ENCODE measurements around the gene RPL38.
"Not testable (repeated sequence)": the region's sequence is repeated elsewhere in the genome, so short reads cannot be mapped to it uniquely, and the experiment has no call there.

The RPL38 gene

GRCh38 chr17:74183411-74183810 is 20.1 kb upstream of the RPL38 start:
- no peak for DNase-seq (ENCODE audit: low read depth in 1 of 2, low spot score in 1 of 2)

DNA sequence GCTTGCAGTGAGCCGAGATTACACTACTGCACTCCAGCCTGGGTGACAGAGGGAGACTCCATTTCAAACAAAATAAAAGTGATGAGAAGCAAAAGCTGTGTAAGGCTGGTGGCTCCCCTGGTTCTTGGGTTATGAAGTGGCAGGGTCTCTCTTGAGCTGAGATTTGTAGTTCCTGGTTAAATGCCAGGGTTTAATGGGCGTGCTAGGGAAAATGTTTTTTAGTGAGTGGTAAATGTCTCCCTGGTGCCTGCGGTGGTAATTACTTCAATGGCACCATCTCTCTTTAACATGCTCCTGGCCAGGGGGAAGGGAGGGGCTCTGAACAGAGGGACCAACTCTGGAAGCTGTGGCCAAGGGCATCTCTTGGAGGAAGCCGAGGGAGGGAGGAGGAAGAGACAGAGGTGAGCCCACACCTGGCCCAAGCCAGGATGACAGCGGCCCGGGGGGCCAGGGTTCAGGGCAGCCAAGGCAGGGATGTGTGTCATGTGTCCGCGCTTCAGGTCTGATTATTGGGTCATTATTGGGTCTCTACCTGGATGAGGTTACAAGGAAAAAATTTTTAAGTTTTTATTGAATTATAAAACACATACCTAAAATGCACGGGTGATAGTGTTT is 17.8 kb upstream of the RPL38 start:
- DNase-seq (ENCODE audit: low read depth in 1 of 2, low spot score in 1 of 2), result no peak

GRCh38 chr17:74186498-74186897 is 17.0 kb upstream of the RPL38 start:
- DNase-seq (ENCODE audit: low read depth in 1 of 2, low spot score in 1 of 2), result no peak

GRCh38 chr17:74187761-74188160 is 15.7 kb upstream of the RPL38 start:
- DNase-seq (ENCODE audit: low read depth in 1 of 2, low spot score in 1 of 2), result no peak

GRCh38 chr17:74188687-74189086 is 14.8 kb upstream of the RPL38 start:
- DNase-seq (ENCODE audit: low read depth in 1 of 2, low spot score in 1 of 2), result not testable (repeated sequence)

DNA sequence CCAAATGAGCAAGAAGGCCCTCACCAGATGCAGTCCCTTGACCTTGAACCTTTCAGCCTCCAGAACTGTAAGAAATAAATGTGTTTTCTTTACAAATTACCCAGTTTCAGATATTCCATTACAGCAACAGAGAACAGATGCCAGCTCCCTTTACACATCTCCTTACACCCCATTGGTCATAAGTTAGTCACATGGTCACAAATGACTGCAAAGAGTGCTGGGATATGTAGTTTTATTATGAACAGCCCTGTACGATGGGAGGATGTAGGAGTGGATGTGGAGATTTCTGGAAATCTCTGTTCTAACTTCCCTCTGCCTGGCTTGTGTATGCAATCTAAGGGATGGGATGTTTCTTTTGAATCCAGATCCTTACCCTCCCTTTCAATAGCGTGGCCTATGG is 13.3 kb upstream of the RPL38 start:
- DNase-seq (ENCODE audit: low read depth in 1 of 2, low spot score in 1 of 2), result no peak

GRCh38 chr17:74190807-74191406 is 12.6 kb upstream of the RPL38 start:
- DNase-seq (ENCODE audit: low read depth in 1 of 2, low spot score in 1 of 2), result no peak

DNA sequence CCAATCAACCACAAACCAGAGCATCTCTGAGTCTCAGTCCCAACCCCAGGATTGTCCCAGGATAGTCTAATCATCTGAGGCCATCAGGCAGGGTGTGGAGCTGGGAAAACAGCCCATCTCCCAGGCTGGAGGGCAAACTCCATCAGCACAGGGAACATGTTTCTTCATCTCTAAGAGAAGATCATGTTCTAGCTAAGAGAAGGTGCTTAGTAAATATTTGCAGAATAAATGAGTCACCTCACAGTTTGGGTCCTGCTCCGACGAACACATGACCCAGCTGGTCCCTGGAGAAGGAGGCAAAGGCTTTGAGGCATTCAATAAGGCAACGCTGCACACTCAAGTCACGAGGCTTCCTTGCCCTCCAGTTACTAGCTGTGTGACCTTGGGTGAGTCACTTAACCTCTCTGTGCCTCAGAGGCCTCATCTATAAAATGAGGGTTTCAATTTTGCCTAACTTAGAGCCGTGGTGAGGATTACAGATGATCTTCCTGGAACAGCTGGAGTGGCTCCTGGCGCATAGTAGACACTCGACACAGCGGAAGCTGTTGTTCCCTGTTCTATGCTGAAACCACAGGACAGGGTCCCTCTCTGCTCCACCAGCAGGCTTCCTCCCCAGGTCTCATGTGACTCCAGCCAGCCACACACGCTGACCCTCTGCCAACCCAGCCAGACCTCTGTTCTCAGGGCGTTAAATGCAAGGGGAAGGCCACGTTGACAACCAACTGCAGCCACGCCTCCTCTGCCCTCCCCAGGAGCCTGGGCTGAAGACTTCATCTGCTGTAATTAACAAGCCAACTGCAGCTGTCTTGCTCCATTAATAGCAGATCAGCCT is 10.3 kb upstream of the RPL38 start:
- DNase-seq (ENCODE audit: low read depth in 1 of 2, low spot score in 1 of 2), result no peak

DNA sequence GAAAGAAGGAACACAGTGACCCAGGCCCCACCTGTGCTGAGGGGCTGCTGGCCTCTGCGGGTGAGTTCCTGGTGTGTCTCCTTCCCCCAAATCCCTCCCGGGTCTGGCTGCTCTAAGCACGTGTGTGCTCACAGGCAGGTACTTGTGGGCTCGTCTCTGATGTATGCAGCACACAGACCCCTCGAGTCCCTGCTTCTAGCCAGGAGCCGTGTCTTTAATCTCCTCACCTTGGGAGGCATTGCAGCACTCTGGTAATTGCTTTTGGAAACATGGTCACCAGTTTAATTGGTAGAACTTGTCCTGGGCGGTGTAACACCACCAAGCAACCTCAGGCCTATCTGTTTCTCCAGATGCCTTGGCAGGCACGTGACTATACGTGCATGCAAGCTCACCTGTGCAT is 8.8 kb upstream of the RPL38 start:
- DNase-seq (ENCODE audit: low read depth in 1 of 2, low spot score in 1 of 2), result no peak

- no peak for DNase-seq (ENCODE audit: low read depth in 1 of 2, low spot score in 1 of 2)
These were observed 6.7 kb upstream of the RPL38 start for GRCh38 chr17:74196541-74197317.

- no peak for DNase-seq (ENCODE audit: low read depth in 1 of 2, low spot score in 1 of 2)
These were observed 5.7 kb upstream of the RPL38 start for GRCh38 chr17:74197801-74198200.

GRCh38 chr17:74198694-74199093 is 4.8 kb upstream of the RPL38 start:
- no peak for DNase-seq (ENCODE audit: low read depth in 1 of 2, low spot score in 1 of 2)

DNA sequence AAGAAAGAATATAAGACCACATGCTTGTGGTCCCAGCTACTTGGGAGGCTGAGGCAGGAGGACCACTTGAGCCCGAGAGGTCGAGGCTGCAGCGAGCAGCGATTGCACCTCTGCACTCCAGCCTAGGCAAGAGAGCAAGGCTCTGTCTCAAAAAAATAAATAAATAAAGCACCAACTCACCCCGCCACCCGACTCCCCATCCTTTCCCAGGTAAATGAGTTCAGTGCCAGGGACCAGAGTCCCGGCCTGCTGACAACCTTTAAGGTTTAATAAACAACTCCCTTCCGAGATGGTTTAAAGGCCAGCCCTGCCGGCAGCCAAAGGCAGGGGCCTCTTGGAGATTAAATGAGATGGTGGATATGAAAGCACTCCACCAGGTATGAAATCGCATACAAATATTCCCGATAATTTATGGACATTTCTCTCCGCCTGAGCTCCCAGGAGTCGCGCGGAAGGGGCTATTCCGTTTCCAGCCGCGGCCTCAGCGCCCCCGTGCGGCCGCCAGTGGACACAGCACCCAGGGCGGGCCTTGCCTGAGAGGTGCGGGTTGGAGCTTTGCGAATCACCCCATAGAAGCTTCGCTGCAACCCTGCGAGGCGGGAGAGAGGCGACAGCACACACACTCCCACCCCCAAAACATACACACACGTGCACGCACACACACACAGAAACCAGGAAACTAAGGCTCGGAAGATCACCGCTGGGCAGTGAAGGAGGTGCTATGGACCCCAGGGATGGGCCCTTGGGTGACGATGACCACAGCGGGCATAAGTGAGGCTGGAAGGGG is 4.0 kb upstream of the RPL38 start:
- peak; percentile 38 to 50 for DNase-seq (ENCODE audit: low read depth in 1 of 2, low spot score in 1 of 2)

- no peak for DNase-seq (ENCODE audit: low read depth in 1 of 2, low spot score in 1 of 2)
These were observed 3.4 kb upstream of the RPL38 start for GRCh38 chr17:74200112-74200511.

GRCh38 chr17:74201250-74201649 is 2.2 kb upstream of the RPL38 start:
- DNase-seq (ENCODE audit: low read depth in 1 of 2, low spot score in 1 of 2), result no peak

DNA sequence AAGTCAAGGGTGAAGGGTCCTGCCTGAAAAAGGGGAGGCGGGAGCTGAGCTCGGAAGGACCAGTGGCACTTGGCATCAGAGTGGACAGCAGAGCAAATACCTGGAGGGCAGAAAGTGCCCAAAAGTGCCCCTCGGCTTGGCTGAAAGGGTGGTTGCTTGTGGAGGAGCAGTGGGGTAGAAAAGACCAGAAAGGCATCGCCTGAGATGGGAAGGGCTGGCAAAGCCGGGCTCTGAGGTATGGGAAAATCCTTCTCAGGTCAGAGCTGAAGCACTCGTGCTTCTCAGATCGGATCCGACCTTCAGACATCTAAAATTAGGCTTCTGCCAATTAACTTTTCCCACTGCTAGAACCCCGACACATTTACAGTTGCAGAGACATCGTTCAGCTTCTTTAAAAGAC is 1.5 kb upstream of the RPL38 start:
- DNase-seq (ENCODE audit: low read depth in 1 of 2, low spot score in 1 of 2), result no peak

DNA sequence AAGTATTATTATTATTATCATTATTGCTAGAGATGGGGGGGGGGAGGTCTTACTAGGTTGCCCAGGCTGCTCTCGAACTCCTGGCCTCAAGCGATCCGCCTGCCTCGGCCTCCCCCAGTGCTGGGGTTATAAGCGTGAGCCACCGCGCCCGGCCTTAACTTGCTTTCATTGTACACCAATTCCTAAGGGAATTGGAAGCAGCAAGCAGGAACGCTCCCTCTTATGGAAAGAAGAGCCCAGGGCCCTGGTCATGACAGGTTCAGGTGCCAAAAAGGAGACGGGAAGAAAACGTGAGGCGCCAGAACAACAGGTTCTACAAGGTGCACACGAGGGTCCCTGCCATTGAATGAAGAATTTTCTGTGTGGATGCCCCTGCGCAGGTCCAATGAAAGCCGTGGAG is 540 bp upstream of the RPL38 start:
- no peak for DNase-seq (ENCODE audit: low read depth in 1 of 2, low spot score in 1 of 2)

GRCh38 chr17:74204474-74204873 is 996 bp downstream of the RPL38 start:
- DNase-seq (ENCODE audit: low read depth in 1 of 2, low spot score in 1 of 2), result no peak

DNA sequence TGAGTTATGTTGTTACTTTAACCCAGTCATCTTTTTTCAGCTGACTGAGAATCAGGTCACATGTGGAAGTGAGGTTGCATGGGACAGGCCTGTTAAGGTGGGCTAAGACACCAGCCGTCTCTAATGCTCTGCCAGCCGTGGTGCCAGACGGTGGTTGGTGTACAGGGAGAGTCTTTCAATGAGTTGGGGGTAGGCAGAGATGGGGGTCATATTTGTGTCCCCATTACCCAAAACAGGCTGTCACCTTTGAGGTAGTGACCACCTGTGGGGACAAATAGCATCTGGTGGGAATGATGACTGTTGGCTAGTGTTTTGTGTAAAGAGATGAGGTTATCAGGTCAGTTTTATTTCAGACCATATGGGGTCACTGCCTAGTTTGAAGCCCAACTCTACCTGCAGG is 1.8 kb downstream of the RPL38 start:
- DNase-seq (ENCODE audit: low read depth in 1 of 2, low spot score in 1 of 2), result no peak

GRCh38 chr17:74206332-74206818 is 2.9 kb downstream of the RPL38 start:
- DNase-seq (ENCODE audit: low read depth in 1 of 2, low spot score in 1 of 2), result no peak
